NB4 (cell line): Measurements from ENCODE around the gene RANGRF.
A peak's percentile ranks its signal among the peaks of the same experiment; 100 is the strongest.

ENCODE experiments used
- DNase-seq: peaks from one replicate; pipeline ENCODE4 v3.0.0; 2010; ENCODE audit warnings: low read depth
- H3K4me3 ChIP-seq: one replicate; pipeline ENCODE4 v1.5.1; 2011; ENCODE audit warnings: mild to moderate bottlenecking, low read depth, low read length, moderate library complexity
- MYC ChIP-seq: IDR thresholded peaks from 2 replicates; pipeline ENCODE4 v1.6.1; 2011; ENCODE audit warnings: low read depth, low read length
- POLR2A ChIP-seq: IDR thresholded peaks from 2 replicates; pipeline ENCODE4 v1.6.1; 2011; ENCODE audit warnings: mild to moderate bottlenecking; ENCODE audit not compliant: insufficient read length; ENCODE audit errors: extremely low read depth
- TF ChIP-seq, protein P1 (sequence below): IDR thresholded peaks from 2 replicates; pipeline ENCODE4 v1.6.1; 2011; ENCODE audit warnings: low read depth, low read length
- TF ChIP-seq, protein P2 (sequence below): IDR thresholded peaks from one replicate; pipeline ENCODE4 v1.5.1; 2012; ENCODE audit warnings: low read depth, low read length

Gene RANGRF

GRCh38 chr17:8324923-8325322 is 36.5 kb downstream of the RANGRF start:
- peak; percentile 76 for DNase-seq
- H3K4me3 ChIP-seq = no peak overlapping the region
- TF ChIP-seq, protein P1, sequence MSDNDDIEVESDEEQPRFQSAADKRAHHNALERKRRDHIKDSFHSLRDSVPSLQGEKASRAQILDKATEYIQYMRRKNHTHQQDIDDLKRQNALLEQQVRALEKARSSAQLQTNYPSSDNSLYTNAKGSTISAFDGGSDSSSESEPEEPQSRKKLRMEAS = no peak
- TF ChIP-seq POLR2A = no peak
- TF ChIP-seq, protein P2, sequence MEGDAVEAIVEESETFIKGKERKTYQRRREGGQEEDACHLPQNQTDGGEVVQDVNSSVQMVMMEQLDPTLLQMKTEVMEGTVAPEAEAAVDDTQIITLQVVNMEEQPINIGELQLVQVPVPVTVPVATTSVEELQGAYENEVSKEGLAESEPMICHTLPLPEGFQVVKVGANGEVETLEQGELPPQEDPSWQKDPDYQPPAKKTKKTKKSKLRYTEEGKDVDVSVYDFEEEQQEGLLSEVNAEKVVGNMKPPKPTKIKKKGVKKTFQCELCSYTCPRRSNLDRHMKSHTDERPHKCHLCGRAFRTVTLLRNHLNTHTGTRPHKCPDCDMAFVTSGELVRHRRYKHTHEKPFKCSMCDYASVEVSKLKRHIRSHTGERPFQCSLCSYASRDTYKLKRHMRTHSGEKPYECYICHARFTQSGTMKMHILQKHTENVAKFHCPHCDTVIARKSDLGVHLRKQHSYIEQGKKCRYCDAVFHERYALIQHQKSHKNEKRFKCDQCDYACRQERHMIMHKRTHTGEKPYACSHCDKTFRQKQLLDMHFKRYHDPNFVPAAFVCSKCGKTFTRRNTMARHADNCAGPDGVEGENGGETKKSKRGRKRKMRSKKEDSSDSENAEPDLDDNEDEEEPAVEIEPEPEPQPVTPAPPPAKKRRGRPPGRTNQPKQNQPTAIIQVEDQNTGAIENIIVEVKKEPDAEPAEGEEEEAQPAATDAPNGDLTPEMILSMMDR = no peak
- no peak for TF ChIP-seq MYC

DNA sequence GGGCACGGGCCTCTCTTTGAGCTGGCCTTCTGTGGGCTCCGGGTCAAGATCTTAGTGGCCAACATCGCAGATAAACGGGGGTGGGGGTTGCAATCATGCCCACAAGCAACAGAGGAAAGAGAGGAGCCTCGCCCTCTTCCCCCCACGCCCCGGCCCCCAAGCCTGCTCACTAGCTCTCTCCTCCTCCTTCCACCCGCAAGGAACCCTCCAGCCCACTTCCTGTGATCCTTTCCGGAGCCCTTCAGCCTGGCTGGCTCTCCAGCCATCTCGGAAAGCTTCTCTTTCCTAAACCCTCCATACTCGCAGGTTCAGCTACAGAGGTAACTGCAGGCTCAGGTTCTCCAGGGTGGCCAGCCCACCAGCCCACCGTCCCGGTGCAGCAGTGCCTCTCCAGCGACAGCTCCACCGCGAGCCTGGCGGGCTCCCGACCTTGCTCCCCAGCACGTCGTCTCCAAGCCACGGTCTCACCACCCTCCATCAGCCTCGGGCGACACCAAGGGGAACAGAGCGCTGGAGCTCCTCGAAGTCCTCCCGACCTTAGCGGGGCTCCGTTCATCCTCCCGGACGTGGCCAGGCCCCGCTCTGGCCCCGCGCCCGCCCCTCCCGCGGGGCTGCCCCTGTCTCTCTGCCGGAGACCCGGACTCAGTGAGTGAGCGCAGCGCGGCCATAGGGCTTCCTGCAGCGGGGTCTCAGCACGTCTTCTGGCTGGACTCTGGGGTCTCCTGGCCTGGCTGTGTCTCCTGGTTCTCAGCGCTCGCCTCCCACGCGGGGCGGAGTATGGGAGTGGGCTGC is 38.2 kb downstream of the RANGRF start:
- H3K4me3 ChIP-seq = peak overlapping the region; percentile 61
- TF ChIP-seq MYC (no peak), POLR2A (peak; percentile 13)

GRCh38 chr17:8327303-8327649 is 38.8 kb downstream of the RANGRF start:
- no peak for DNase-seq
- H3K4me3 ChIP-seq = peak overlapping the region; percentile 61
- TF ChIP-seq MYC = no peak
- TF ChIP-seq, protein P2 = no peak
- TF ChIP-seq, protein P1 = no peak

More for the DNA sequence above, 38.2 kb downstream of the RANGRF start:
- peak; percentile 73 for DNase-seq

DNA sequence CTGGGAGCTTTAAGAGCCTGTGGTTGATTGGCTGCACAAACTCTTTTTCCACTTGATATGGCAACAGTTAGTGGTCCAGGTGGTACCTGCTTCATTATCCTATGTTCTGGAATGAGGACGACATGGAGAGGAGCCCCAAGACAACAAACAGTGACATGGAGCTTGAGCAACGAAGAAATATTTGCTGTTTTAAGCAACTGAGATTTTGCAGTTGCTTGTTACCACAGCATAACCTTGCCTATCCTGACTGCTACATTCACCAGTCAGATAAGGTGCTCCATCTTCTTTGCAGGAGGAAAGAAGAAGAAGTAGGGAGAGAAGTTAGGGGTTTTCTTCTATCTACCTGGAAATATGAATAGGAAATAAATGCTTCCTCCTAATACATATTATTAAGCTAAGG is 43.7 kb downstream of the RANGRF start:
- TF ChIP-seq, protein P2 = no peak
- no peak for TF ChIP-seq MYC
- no peak for TF ChIP-seq POLR2A
- TF ChIP-seq, protein P1 = no peak
- no peak for DNase-seq
- no peak overlapping the region for H3K4me3 ChIP-seq

GRCh38 chr17:8332688-8333087 is 44.2 kb downstream of the RANGRF start:
- H3K4me3 ChIP-seq = no peak overlapping the region
- DNase-seq = no peak
- TF ChIP-seq, protein P1 = no peak
- TF ChIP-seq POLR2A = no peak
- TF ChIP-seq MYC = no peak

DNA sequence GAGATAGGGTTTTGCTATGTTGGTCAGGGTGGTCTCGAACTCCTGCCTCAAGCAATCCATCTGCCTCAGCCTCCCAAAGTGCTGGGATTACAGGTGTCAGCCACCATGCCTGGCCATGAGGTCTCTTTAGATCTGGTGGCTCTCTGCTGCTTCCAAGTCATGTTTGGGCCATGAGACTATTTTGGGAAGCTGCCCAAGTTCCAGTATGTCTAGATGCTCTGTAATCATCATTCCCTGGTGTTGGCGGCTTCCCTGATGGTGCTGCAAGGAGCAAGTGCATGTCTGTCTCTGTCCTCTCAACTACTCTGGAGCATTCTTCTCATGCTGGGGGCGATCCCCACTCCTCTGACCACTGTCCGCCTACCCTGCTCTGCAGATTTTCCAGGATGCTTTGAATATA is 44.8 kb downstream of the RANGRF start:
- TF ChIP-seq, protein P2 = no peak
- TF ChIP-seq MYC = no peak
- TF ChIP-seq POLR2A = no peak
- TF ChIP-seq, protein P1 = no peak
- DNase-seq = no peak
- no peak overlapping the region for H3K4me3 ChIP-seq
